IPS-20b (cell line): ENCODE measurements around the gene NIN.

Experiments
- H3K27ac ChIP-seq: one replicate; pipeline ENCODE4 v1.5.1; 2013; ENCODE audit warnings: low read length
- H3K27me3 ChIP-seq: 2 replicates; pipeline ENCODE4 v1.6.1; 2013; ENCODE audit warnings: mild to moderate bottlenecking, low read length, inconsistent platforms; ENCODE audit not compliant: insufficient read depth
- H3K36me3 ChIP-seq: 2 replicates; pipeline ENCODE4 v1.6.1; 2013; ENCODE audit warnings: low read depth, mild to moderate bottlenecking, inconsistent platforms, low read length, moderate library complexity; ENCODE audit not compliant: insufficient read depth
- H3K4me1 ChIP-seq: 2 replicates; pipeline ENCODE4 v1.6.1; 2013; ENCODE audit warnings: mild to moderate bottlenecking, control low read depth, inconsistent platforms, low read length, moderate library complexity; ENCODE audit not compliant: insufficient read depth
- H3K4me3 ChIP-seq: 2 replicates; pipeline ENCODE4 v1.5.1; 2013; ENCODE audit warnings: mild to moderate bottlenecking, low read length, inconsistent platforms
- H3K9ac ChIP-seq: 2 replicates; pipeline ENCODE4 v1.6.1; 2013; ENCODE audit warnings: low read depth, mild to moderate bottlenecking, inconsistent platforms, low read length, moderate library complexity
- H3K9me3 ChIP-seq: 2 replicates; pipeline ENCODE4 v1.6.1; 2013; ENCODE audit warnings: mild to moderate bottlenecking, low read depth, low read length, inconsistent platforms; ENCODE audit not compliant: insufficient read depth

The NIN gene

GRCh38 chr14:50783563-50783962 is 47.4 kb downstream of the NIN start:
- Histone ChIP-seq H3K9ac (no peak overlapping the region), H3K9me3 (no peaks in the 10 kb centered on the region), H3K27me3 (no peaks in the 10 kb centered on the region), H3K36me3 (no peaks in the 10 kb centered on the region), H3K4me1 (peaks cover 21% of the 10 kb centered on the region; the same call in 1 of the 2 replicates), H3K27ac (no peak overlapping the region), H3K4me3 (no peak overlapping the region)

GRCh38 chr14:50780393-50780792 is 50.6 kb downstream of the NIN start:
- Histone ChIP-seq H3K27ac (no peak overlapping the region), H3K27me3 (no peaks in the 10 kb centered on the region), H3K4me3 (no peak overlapping the region), H3K36me3 (peaks cover 8% of the 10 kb centered on the region; the same call in 1 of the 2 replicates), H3K9me3 (no peaks in the 10 kb centered on the region), H3K4me1 (peaks cover 2% of the 10 kb centered on the region), H3K9ac (no peak overlapping the region)

DNA sequence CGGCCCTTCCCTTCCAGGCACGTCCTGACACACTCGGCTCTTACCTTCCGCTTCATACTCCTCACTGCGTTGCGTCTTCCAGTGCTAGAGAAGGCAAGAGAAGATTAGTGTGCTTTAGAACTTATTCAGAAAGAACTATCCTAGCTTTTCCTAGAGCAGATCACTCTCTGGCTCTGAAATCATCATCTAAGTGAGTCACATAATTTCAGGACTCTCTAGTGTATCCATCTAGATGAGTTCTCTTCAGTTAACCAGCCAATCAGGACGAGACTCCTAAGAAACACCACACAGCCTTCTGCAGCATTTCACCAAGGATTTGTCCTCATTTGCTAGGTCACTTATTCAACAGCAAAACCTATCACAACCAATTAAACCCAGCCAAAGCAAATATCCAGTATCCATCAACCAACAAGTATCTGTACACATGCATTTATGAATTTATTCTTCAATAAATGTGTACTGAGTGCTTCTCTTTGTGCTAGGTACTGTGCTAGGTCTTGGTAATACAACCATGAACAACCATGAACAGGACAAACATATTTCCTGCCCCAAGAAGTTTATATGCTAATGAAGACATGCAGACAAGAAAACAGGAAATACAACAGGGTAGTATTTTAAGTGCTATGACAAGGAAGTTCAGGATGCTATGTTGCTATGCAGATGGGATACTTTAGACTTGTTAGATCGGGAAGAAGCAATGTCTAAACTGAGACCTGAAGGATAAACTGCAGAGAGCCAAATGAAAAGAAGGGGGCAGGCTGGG is 52.1 kb downstream of the NIN start:
- Histone ChIP-seq H3K4me1 (no peaks in the 10 kb centered on the region; the same call in none of the 2 replicates), H3K9me3 (no peaks in the 10 kb centered on the region), H3K9ac (no peak overlapping the region), H3K36me3 (peaks cover 8% of the 10 kb centered on the region; the same call in 1 of the 2 replicates), H3K27me3 (no peaks in the 10 kb centered on the region), H3K27ac (no peak overlapping the region), H3K4me3 (no peak overlapping the region)

GRCh38 chr14:50776522-50776921 is 54.4 kb downstream of the NIN start:
- no peak overlapping the region for H3K9ac ChIP-seq
- H3K27me3 ChIP-seq = no peaks in the 10 kb centered on the region
- no peak overlapping the region for H3K27ac ChIP-seq
- H3K4me1 ChIP-seq = no peaks in the 10 kb centered on the region; the same call in 1 of the 2 replicates
- peaks cover 20% of the 10 kb centered on the region for H3K36me3 ChIP-seq
- no peak overlapping the region for H3K4me3 ChIP-seq
- no peaks in the 10 kb centered on the region for H3K9me3 ChIP-seq

GRCh38 chr14:50775357-50775756 is 55.6 kb downstream of the NIN start:
- H3K27me3 ChIP-seq = no peaks in the 10 kb centered on the region
- peaks cover 32% of the 10 kb centered on the region for H3K36me3 ChIP-seq
- H3K4me1 ChIP-seq = no peaks in the 10 kb centered on the region; the same call in 1 of the 2 replicates
- no peak overlapping the region for H3K9ac ChIP-seq
- H3K9me3 ChIP-seq = no peaks in the 10 kb centered on the region
- no peak overlapping the region for H3K27ac ChIP-seq
- no peak overlapping the region for H3K4me3 ChIP-seq

DNA sequence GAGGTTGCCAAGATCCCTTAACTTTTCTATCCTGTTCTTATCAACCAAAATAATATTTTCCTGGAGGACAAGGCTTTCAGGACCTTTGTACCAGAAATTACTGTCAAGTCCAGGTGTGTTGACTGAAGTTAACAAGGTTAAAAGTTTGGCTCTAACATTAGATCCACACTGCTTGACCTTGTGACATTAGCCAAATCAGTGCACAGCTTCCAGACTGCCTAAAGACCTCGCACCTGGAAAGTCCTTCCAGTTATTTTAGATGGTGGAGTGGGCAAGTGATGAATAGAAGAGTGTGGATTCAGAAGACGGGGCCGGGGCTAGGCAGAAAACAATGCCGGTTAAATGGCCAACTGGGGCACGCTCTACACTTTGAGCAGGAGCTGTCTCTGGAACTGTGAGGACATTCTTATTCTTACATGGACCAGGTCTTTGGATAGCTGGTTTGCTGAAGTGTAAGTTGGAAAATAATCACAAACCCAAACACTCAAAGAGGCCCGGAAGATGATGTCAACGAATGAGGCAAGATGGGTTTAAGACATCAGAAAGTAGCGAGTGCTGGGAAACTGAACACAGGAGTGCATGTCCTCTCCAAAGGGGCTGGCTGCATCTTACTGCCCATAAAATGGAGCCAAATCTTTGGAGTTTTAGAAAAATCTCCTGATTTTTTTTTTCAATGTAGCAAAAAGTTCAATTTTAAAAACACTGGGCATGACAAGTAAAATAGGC is 56.3 kb downstream of the NIN start:
- H3K27ac ChIP-seq = no peak overlapping the region
- peaks cover 39% of the 10 kb centered on the region for H3K36me3 ChIP-seq

GRCh38 chr14:50773632-50774541 is 57.1 kb downstream of the NIN start:
- peaks cover 46% of the 10 kb centered on the region for H3K36me3 ChIP-seq
- H3K27me3 ChIP-seq = no peaks in the 10 kb centered on the region
- H3K27ac ChIP-seq = no peak overlapping the region
- H3K4me3 ChIP-seq = no peak overlapping the region
- no peaks in the 10 kb centered on the region; the same call in 1 of the 2 replicates for H3K4me1 ChIP-seq
- H3K9ac ChIP-seq = no peak overlapping the region
- H3K9me3 ChIP-seq = no peaks in the 10 kb centered on the region

More for the DNA sequence above, 56.3 kb downstream of the NIN start:
- H3K4me3 ChIP-seq = no peak overlapping the region
- H3K9me3 ChIP-seq = no peaks in the 10 kb centered on the region
- no peaks in the 10 kb centered on the region; the same call in 1 of the 2 replicates for H3K4me1 ChIP-seq
- H3K27me3 ChIP-seq = no peaks in the 10 kb centered on the region
- H3K9ac ChIP-seq = no peak overlapping the region

- Histone ChIP-seq H3K9ac (no peak overlapping the region), H3K4me1 (no peaks in the 10 kb centered on the region; the same call in 1 of the 2 replicates), H3K27ac (no peak overlapping the region), H3K4me3 (no peak overlapping the region), H3K27me3 (no peaks in the 10 kb centered on the region), H3K36me3 (peaks cover 56% of the 10 kb centered on the region), H3K9me3 (no peaks in the 10 kb centered on the region)
These were observed 58.5 kb downstream of the NIN start for GRCh38 chr14:50772412-50772811.

DNA sequence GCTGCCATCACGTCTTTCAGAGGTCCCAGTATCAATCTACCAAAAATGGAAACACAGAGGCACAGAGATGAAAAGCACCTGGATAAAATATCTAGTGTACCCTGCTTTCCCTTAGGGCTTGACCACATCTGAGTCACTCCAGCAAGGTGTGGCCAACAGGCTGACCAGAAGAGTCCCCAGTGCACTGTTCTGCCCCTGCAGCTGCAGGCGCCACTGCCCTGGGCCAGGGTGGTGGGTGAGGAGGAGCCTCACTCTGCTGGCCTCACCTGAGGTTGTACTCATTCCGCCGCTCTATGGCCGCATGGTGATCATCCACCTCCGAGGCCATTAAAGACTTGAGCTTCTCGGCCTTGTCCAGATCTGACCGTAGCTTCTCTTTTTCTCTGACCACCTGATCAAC is 60.4 kb downstream of the NIN start:
- Histone ChIP-seq H3K27ac (no peak overlapping the region), H3K4me3 (no peak overlapping the region), H3K9me3 (no peaks in the 10 kb centered on the region), H3K9ac (no peak overlapping the region), H3K27me3 (no peaks in the 10 kb centered on the region), H3K36me3 (peaks cover 58% of the 10 kb centered on the region), H3K4me1 (no peaks in the 10 kb centered on the region; the same call in 1 of the 2 replicates)

- H3K9me3 ChIP-seq = no peaks in the 10 kb centered on the region
- H3K4me1 ChIP-seq = no peaks in the 10 kb centered on the region; the same call in 1 of the 2 replicates
- H3K27ac ChIP-seq = no peak overlapping the region
- H3K9ac ChIP-seq = no peak overlapping the region
- H3K27me3 ChIP-seq = no peaks in the 10 kb centered on the region
- peaks cover 63% of the 10 kb centered on the region for H3K36me3 ChIP-seq
- H3K4me3 ChIP-seq = no peak overlapping the region
These were observed 61.0 kb downstream of the NIN start for GRCh38 chr14:50769863-50770500.

- Histone ChIP-seq H3K4me3 (no peak overlapping the region), H3K27ac (no peak overlapping the region), H3K27me3 (no peaks in the 10 kb centered on the region), H3K4me1 (no peaks in the 10 kb centered on the region), H3K9me3 (no peaks in the 10 kb centered on the region), H3K36me3 (peaks cover 71% of the 10 kb centered on the region), H3K9ac (no peak overlapping the region)
These were observed 62.3 kb downstream of the NIN start for GRCh38 chr14:50768680-50769079.
